Ishikawa (cell line): Measurements from ENCODE around the gene HEMGN.

Experiments used
- MAX ChIP-seq: IDR thresholded peaks from 2 replicates; pipeline ENCODE4 v1.6.1; 2012
- REST ChIP-seq: IDR thresholded peaks from 2 replicates; pipeline ENCODE4 v1.6.1; 2012; ENCODE audit warnings: low read depth, mild to moderate bottlenecking
- USF1 ChIP-seq: IDR thresholded peaks from 2 replicates; pipeline ENCODE4 v1.6.1; 2012
- YY1 ChIP-seq: IDR thresholded peaks from 2 replicates; pipeline ENCODE4 v1.6.1; 2012; ENCODE audit warnings: low read depth

GRCh38 chr9:97928986-97929604, 8.9 kb downstream of the HEMGN start:
- TF ChIP-seq MAX, result no peak
- TF ChIP-seq REST, result no peak
- TF ChIP-seq YY1, result no peak
- no peak for TF ChIP-seq USF1
